ENCODE data around the gene FNBP1L.

GRCh38 chr1:93441589-93441988, 6.3 kb upstream of the FNBP1L start:
- no peak for TF ChIP-seq CTCF (conservative IDR thresholded peaks at IDR 0.05; ENCODE audit: low read length)
- no peak for TF ChIP-seq EZH2phosphoT487 (IDR thresholded peaks at IDR 0.05; ENCODE audit: borderline replicate concordance, low read depth, low read length)

Data from OCI-LY7 (cell line).